ENCODE results near the gene RPTOR.

The RPTOR gene

DNA sequence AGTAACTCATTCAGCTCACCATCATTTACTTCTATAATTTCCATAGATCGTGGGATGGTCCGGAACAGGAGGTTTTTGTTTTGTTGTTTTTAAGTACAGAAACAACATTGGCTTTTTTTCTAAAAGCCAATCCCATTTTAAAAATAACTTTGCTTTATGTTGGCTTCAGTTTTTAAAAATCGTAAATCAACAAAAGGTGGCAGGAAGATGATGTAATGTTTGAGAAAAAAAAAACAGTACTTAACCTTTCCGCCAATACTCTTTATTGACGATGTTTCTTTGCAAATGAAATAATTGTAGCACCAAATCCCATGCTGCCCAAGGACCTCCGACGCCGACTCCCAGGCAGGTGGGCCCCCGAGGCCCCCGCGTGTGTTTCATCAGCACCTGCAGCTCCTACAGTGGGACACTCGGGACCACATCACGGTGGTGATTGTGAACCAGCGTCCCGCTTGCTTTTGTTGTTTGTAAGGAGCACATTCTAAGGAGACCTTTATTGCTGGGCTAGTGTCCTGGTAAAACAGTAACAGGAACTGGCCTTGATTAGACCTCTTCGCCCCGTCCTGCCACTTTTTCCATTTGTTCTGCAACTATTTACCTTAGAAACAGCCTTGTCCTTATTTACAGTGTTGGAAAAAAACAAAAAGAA lies 306.8 kb downstream of the RPTOR start:
- TF ChIP-seq, protein P1, sequence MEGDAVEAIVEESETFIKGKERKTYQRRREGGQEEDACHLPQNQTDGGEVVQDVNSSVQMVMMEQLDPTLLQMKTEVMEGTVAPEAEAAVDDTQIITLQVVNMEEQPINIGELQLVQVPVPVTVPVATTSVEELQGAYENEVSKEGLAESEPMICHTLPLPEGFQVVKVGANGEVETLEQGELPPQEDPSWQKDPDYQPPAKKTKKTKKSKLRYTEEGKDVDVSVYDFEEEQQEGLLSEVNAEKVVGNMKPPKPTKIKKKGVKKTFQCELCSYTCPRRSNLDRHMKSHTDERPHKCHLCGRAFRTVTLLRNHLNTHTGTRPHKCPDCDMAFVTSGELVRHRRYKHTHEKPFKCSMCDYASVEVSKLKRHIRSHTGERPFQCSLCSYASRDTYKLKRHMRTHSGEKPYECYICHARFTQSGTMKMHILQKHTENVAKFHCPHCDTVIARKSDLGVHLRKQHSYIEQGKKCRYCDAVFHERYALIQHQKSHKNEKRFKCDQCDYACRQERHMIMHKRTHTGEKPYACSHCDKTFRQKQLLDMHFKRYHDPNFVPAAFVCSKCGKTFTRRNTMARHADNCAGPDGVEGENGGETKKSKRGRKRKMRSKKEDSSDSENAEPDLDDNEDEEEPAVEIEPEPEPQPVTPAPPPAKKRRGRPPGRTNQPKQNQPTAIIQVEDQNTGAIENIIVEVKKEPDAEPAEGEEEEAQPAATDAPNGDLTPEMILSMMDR (IDR thresholded peaks at IDR 0.05; ENCODE audit: extremely low read depth, missing control alignments) = no peak
- DNase-seq (ENCODE audit: low spot score) = no peak

DNA sequence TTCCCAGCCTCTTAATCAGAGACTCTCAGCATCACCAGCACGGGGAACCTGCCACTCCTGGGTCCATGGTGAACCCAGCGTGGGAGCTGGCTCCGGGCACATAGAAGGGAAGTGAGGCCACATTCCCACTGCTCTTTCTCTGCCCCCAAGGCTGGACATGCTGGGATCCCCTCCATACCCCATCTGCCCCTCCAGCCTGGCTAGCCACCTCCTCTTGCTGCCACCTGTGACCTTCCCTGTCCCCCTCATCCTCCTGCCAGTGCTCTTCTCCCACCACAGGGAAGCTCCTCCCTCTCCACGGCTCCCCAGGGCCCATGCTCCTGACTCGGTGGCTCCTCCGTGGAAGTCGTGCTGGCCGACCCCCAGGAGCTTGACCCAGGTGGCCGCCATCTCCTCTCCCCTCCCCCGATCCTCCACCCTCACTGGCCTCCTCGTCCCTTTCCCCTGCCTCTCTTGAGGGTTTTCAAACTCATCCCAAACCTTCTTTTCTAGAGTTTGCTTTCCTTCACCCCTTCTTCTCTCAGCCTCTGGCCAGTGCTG lies 307.9 kb downstream of the RPTOR start:
- TF ChIP-seq, protein P1 (IDR thresholded peaks at IDR 0.05; ENCODE audit: extremely low read depth, missing control alignments) = no peak
- DNase-seq (ENCODE audit: low spot score) = no peak

DNA sequence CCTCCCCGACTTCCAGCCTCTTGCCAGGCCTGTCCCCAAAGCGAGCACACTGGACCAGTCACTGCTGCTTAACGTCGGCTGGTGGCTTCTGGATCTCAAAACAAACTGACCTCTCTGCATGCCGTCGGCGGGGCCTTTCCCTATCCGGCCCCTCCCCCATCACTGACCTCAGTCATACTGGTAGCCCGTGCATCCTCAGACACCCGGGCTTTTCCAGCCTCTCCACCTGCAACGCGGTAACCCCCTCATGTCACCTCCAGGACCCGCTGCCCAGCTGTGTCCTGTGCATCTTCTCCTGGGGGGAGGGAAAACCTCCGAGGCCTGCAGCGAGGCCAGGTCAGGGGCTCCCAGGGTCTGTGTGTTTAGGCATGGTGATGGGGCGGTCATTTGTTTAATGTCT lies 308.4 kb downstream of the RPTOR start:
- no peak for DNase-seq (ENCODE audit: low spot score)
- TF ChIP-seq, protein P1 (IDR thresholded peaks at IDR 0.05; ENCODE audit: extremely low read depth, missing control alignments) = no peak

DNA sequence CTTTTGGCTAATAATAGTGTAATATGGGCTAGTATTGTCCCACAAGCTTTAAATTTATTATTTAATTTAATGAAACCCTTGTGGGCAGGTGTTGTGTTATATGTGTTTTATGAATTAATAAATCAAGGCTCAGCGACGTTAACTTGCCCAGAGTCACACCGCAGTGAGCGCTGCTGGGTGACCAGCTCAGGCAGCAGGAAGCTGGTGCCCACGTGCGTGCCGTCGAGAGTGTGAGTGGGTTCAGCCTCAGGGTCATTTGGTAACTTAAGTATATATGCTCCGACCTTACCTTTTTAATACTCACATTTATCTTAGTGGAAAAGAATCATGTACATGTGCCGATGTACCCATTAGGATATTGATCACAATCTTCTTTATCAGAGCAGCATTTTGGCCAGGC lies 309.6 kb downstream of the RPTOR start:
- no peak for DNase-seq (ENCODE audit: low spot score)
- TF ChIP-seq, protein P1 (IDR thresholded peaks at IDR 0.05; ENCODE audit: extremely low read depth, missing control alignments) = no peak

DNA sequence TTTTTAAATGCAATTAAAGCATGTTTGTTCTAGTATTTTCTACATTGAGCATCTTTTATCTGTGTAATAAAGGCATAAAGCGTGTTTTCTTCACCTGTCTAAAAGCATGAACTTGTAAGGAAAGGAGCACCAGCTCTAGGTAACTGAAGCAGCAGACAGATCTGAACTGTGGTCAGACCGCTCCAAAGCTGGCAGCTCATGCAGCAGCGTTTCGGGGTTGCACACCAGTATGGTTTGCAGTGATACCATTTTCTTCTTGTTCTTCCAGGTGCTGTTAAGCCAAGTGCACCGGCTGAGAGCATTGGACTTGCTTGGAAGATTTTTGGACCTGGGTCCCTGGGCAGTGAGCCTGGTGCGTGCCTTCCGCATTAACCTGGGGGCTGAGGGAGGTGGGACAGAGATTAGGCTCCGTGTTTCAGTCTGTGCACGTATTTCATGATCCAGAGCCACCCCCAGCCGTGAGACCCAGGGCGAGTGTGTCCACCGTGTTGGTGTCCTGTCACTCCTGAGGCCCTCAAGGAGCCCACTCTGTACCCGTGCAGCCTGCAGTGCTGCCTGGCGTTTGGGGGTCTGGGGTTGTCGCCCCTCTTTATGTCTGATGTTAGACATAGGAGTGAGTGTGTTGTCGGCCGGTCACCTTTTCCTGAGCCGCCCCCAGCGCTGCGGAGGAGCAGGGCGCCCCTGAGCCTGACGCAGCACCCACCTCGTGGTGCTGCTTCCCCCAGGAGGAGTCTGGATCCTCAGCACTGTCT lies 310.7 kb downstream of the RPTOR start:
- TF ChIP-seq, protein P1 (IDR thresholded peaks at IDR 0.05; ENCODE audit: extremely low read depth, missing control alignments) = no peak
- DNase-seq (ENCODE audit: low spot score) = no peak

DNA sequence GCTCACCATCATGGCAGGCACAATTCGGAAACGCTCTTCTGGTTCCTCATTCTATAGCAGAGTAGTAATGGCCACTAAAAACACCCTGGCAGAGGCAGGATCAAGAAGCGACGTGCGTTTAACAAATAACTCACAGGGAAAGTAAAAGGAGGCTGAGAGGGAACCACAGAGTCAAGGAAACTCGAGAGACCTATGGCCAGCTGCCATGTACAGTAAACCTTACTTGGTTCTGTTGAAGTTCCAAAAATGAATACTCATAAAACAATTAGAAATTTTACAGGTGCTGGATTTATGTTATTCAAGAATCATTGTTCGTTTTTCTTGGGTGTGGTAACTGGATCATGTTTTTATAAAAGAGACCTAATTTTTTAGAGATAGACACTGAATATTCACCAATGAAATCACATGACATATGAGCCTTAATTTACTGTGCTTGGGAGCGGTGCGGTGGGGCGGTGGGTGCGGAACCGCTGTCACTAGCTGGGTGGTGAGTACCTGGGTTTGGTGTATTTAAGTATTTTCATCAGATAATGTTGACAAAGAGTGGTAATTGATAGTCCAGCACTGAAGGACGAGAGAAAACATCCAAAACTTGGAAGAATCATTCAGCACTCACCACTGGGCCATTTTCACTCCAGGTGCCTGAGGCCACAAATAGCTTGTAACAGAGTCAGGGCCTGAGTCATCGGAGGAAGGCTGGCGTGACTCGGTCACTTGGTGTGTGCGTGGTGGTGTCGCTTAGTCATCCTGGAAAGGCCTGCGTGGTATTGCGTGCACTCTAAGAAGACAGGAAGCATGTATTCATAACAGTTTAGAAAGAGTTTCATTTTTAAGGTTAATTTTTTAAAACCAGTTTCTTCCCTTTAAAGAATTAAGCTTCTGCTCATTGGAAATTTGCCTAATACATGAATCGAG lies 311.6 kb downstream of the RPTOR start:
- TF ChIP-seq, protein P1 (IDR thresholded peaks at IDR 0.05; ENCODE audit: extremely low read depth, missing control alignments) = no peak
- DNase-seq (ENCODE audit: low spot score) = peak; percentile 89

Measured in GM20000 (cell line).